ENCODE data around the gene INSM1.

The INSM1 gene

GRCh38 chr20:20371681-20372080, 3.8 kb downstream of the INSM1 start:
- TF ChIP-seq CTCF (IDR thresholded peaks at IDR 0.05; ENCODE audit: low read depth, low read length): no peak
- H3K4me3 ChIP-seq (ENCODE audit: low read depth, low read length): no peak overlapping the region

- no peak for TF ChIP-seq CTCF (IDR thresholded peaks at IDR 0.05; ENCODE audit: low read depth, low read length)
- H3K4me3 ChIP-seq (ENCODE audit: low read depth, low read length): no peak overlapping the region
Measured at GRCh38 chr20:20373091-20373571, 5.2 kb downstream of the INSM1 start.

GRCh38 chr20:20375862-20376261, 8.0 kb downstream of the INSM1 start:
- no peak for TF ChIP-seq CTCF (IDR thresholded peaks at IDR 0.05; ENCODE audit: low read depth, low read length)

GRCh38 chr20:20386192-20386591, 18.3 kb downstream of the INSM1 start:
- no peak overlapping the region for H3K4me3 ChIP-seq (ENCODE audit: low read depth, low read length)
- TF ChIP-seq CTCF (IDR thresholded peaks at IDR 0.05; ENCODE audit: low read depth, low read length): no peak

More at GRCh38 chr20:20375862-20376261, 8.0 kb downstream of the INSM1 start:
- H3K4me3 ChIP-seq (ENCODE audit: low read depth, low read length): no peak overlapping the region

GRCh38 chr20:20390393-20390792, 22.5 kb downstream of the INSM1 start:
- no peak overlapping the region for H3K4me3 ChIP-seq (ENCODE audit: low read depth, low read length)

GRCh38 chr20:20391115-20391514, 23.2 kb downstream of the INSM1 start:
- TF ChIP-seq CTCF (IDR thresholded peaks at IDR 0.05; ENCODE audit: low read depth, low read length): no peak
- no peak overlapping the region for H3K4me3 ChIP-seq (ENCODE audit: low read depth, low read length)

More at GRCh38 chr20:20390393-20390792, 22.5 kb downstream of the INSM1 start:
- TF ChIP-seq CTCF (IDR thresholded peaks at IDR 0.05; ENCODE audit: low read depth, low read length): no peak

GRCh38 chr20:20391766-20392165, 23.9 kb downstream of the INSM1 start:
- no peak overlapping the region for H3K4me3 ChIP-seq (ENCODE audit: low read depth, low read length)
- no peak for TF ChIP-seq CTCF (IDR thresholded peaks at IDR 0.05; ENCODE audit: low read depth, low read length)

Data from WI38 (cell line).